Subcutaneous adipose tissue (tissue), 4 donors: ENCODE results near the gene FAM227B. TPM values are rescaled to one million over a fixed set of nuclear protein-coding genes. Genes with fewer than 3 reads are reported as not detected.

Experiments used
- total RNA-seq, 4 donors: library from RNA; depleted of rRNA; stranded (reverse); fragments of >200 nt; gene quantifications; one replicate each; pipeline ENCODE4 v1.1.0, GENCODE V29; 2016
- TF ChIP-seq, protein P1 (sequence below): fragments of 450-650 bp; IDR thresholded peaks from one replicate; pipeline ENCODE4 v1.5.1; 2016; ENCODE audit warnings: low read depth, mild to moderate bottlenecking, control low read depth, antibody characterized with exemption, moderate library complexity

FAM227B gene
- total RNA-seq, 4 donors from 2014 or later: 1.1 to 3.2 (median 1.7) TPM; not detected in 1

DNA sequence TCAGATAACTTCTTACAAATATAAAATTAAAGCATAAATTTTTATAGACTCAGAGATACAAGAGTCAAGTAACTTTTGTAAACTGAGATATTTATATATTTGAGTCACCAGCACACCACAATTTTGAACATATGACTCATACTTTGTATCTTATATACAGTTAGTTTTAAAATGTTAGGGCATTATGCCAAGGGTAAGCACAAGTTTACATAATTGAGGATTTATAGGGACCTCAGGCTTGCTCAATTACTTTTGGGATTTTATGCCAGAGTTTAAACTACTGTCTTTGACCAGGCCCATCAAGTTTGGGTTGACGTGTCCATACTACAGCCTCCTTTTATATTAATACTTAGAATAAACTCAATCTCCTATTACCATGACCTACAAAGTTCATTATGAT, 205.0 kb downstream of the FAM227B start:
- TF ChIP-seq, protein P1, sequence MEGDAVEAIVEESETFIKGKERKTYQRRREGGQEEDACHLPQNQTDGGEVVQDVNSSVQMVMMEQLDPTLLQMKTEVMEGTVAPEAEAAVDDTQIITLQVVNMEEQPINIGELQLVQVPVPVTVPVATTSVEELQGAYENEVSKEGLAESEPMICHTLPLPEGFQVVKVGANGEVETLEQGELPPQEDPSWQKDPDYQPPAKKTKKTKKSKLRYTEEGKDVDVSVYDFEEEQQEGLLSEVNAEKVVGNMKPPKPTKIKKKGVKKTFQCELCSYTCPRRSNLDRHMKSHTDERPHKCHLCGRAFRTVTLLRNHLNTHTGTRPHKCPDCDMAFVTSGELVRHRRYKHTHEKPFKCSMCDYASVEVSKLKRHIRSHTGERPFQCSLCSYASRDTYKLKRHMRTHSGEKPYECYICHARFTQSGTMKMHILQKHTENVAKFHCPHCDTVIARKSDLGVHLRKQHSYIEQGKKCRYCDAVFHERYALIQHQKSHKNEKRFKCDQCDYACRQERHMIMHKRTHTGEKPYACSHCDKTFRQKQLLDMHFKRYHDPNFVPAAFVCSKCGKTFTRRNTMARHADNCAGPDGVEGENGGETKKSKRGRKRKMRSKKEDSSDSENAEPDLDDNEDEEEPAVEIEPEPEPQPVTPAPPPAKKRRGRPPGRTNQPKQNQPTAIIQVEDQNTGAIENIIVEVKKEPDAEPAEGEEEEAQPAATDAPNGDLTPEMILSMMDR: no peak

DNA sequence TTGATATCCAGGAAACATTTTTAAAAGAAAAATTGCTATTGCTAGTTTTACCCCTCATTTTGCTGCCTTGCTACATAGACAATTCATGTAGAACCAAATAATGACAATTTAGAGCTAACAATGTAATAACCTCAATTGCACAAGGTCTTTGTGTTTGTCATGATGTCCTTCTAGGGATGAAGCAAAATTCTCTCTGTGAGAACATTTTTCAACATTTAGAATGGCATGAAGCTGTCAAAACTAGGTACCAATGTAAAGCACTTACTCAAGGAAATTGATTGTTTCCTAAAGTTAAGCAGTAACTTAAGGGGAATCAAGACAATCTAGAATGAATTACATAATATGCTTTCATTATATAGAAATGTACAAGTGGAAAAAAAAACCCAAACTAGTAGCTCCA, 205.5 kb downstream of the FAM227B start:
- TF ChIP-seq, protein P1: no peak

DNA sequence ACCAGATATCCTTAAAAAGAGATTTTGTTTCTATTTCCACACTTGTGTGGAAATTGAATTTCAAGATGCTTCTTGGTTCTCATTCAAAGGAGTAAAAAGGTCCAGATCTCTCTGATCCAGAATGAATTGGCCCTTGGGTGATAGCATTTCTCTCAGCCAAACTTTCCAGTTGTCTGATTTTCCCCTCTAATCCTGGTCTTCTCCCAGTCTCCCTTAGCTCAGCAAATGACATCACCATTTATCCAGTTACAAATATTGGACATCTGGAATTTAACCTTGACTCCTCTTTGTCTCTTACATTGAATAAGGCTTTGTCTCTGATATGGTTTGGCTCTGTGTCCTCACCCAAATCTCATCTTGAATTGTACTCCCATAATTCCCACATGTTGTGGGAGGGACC, 207.8 kb downstream of the FAM227B start:
- TF ChIP-seq, protein P1: no peak

DNA sequence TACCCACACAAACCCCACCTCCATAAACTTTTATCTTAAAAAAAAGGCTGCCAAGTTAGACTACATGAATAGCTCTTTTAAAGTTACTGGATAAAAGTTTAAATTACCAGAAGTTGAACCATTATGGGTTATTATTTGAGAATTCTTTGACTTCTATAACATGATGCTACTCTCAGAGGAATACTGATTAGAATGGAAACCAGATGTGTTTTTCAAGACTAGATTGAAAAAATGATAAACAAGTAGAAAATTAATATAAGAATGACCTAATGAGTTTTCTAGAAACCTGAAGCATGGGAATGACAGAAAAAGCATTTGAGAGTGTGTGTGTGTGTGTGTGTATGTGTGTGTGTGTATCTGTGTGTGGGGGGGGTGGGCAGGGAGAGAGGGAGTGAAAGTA, 210.0 kb downstream of the FAM227B start:
- TF ChIP-seq, protein P1: no peak

DNA sequence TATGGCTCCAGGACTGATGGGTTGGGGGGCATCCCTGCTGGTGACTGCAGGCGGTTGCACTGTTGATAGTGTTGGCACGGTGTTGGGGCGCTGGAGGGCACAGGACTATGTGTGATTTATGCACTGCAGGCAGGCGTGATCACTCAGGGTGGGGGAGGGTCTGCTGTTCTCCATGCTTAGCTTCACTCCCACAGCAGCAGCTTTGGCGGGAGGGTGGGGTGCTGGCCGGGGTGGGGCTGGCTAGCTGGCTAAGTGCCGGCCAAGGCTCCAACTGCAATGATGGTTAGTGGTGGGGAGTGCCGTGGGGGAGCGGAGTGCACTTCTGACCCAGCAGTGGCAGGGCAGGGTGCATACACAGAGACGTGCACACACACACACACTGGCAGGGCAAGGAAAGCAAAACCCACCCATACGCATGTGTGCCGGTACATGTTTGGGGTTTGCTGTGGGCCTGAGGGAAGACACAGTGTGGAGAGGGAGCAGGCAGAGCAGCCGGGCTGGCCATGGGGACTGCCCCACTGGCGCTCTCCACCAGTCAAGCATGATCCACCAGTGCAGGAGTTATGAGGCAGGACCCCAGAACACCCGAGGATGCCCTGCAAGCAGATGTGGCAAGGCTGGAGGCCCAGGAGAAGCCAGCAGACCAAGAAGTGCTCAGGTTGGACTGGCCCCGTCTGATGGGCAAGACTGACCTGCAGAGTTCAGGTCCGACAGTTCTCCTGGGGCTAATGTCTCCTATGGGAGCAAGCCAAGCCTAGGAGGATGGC, 214.1 kb downstream of the FAM227B start:
- TF ChIP-seq, protein P1: no peak

DNA sequence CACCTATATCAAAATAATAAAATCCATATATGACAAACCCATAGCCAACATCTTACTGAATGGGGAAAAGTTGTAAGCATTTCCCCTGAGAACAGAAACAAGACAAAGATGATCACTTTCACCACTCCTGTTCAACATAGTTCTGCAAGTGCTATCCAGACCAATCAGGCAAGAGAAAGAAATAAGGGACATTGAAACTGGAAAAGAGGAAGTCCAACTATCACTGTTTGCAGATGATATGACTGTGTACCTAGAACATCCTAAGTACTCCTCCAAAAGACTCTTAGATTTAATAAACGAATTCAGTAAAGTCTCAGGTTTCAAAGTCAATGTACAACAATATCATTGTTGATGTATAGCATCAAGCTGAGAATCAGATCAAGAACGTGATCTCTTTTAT, 233.1 kb downstream of the FAM227B start:
- TF ChIP-seq, protein P1: no peak

DNA sequence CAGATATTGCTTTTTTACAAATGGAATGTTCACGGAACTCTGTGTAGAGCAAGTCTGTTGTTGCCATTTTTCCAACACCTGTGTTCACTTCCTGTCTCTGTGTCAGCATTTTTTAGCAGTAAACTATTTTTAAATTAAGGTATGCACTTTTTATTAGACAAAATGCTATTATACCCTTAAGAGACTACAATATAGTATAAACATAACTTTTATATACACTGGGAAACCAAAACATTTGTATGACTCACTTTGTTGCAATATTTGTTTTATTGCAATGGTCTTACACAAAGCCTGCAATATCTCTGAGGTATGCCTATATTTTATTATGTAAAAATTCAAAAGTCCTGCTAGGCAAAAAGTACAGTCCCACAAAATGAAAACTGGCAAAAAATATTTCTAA, 237.4 kb downstream of the FAM227B start:
- TF ChIP-seq, protein P1: no peak
